ENCODE results near the gene GABBR2.

- TF ChIP-seq CTCF (IDR thresholded peaks at IDR 0.05) (no peak), POLR2AphosphoS5 (IDR thresholded peaks at IDR 0.05; ENCODE audit: low read depth, low read length) (no peak), TCF7L2 (IDR thresholded peaks at IDR 0.05; ENCODE audit: low read depth, low read length) (no peak), SIN3A (IDR thresholded peaks at IDR 0.05; ENCODE audit: borderline replicate concordance, insufficient read depth, low read depth, low read length) (no peak)
These were observed 136.6 kb downstream of the GABBR2 start for GRCh38 chr9:98572054-98572627.
